HEK293T (cell line): ENCODE measurements around the gene ZNF333.

ENCODE experiments used
- BHLHE40 ChIP-seq: fragments of 450-650 bp; IDR thresholded peaks from 2 replicates; pipeline ENCODE4 v1.6.1; 2016; ENCODE audit warnings: mild to moderate bottlenecking, moderate library complexity, borderline replicate concordance
- ELF4 ChIP-seq: fragments of 450-650 bp; IDR thresholded peaks from 2 replicates; pipeline ENCODE4 v1.6.1; 2017; ENCODE audit warnings: antibody characterized with exemption
- FOXA1 ChIP-seq: fragments of 450-650 bp; IDR thresholded peaks from 2 replicates; pipeline ENCODE4 v1.6.1; 2016; ENCODE audit warnings: mild to moderate bottlenecking
- FOXK2 ChIP-seq: fragments of 450-650 bp; IDR thresholded peaks from 2 replicates; pipeline ENCODE4 v1.6.1; 2016; ENCODE audit warnings: mild to moderate bottlenecking
- FOXM1 ChIP-seq: fragments of 450-650 bp; IDR thresholded peaks from 2 replicates; pipeline ENCODE4 v1.6.1; 2017; ENCODE audit warnings: mild to moderate bottlenecking, borderline replicate concordance
- LEF1 ChIP-seq: fragments of 450-650 bp; IDR thresholded peaks from 2 replicates; pipeline ENCODE4 v1.6.1; 2017; ENCODE audit warnings: mild to moderate bottlenecking, borderline replicate concordance
- NFRKB ChIP-seq: fragments of 450-650 bp; IDR thresholded peaks from 2 replicates; pipeline ENCODE4 v1.6.1; 2016; ENCODE audit warnings: mild to moderate bottlenecking, moderate library complexity
- SP1 ChIP-seq: fragments of 450-650 bp; IDR thresholded peaks from 2 replicates; pipeline ENCODE4 v1.6.1; 2017
- SUZ12 ChIP-seq: fragments of 450-650 bp; IDR thresholded peaks from 2 replicates; pipeline ENCODE4 v1.6.1; 2016; ENCODE audit warnings: mild to moderate bottlenecking
- TARDBP ChIP-seq: fragments of 450-650 bp; IDR thresholded peaks from 2 replicates; pipeline ENCODE4 v1.6.1; 2016
- ZNF384 ChIP-seq: fragments of 450-650 bp; IDR thresholded peaks from 2 replicates; pipeline ENCODE4 v1.6.1; 2016
- TF ChIP-seq, protein P1 (sequence below): fragments of 450-650 bp; IDR thresholded peaks from 2 replicates; pipeline ENCODE4 v1.6.1; 2016

DNA sequence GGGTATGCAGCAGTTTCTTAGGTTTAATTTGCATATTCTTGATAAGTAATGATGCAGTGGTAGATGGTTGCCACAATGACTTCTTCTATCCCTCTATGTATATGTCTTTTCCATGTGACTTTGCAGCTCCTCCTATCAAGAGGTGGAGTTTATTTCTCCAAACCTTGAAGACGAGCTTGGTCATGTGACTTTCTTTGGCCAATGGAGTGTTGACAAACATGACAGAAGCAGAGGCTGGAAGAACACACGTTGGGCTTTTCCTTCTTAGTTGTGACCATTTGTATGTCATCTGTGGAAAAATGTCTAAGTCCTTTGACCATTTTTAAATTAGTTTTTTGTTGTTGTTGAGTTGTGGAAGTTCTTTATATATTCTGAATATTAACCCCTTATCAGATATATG is 32.3 kb downstream of the ZNF333 start:
- TF ChIP-seq SP1 (no peak), BHLHE40 (no peak), ELF4 (no peak), FOXA1 (no peak), NFRKB (no peak), LEF1 (no peak), ZNF384 (no peak), SUZ12 (no peak), FOXK2 (no peak), TARDBP (no peak), FOXM1 (no peak)
- TF ChIP-seq, protein P1, sequence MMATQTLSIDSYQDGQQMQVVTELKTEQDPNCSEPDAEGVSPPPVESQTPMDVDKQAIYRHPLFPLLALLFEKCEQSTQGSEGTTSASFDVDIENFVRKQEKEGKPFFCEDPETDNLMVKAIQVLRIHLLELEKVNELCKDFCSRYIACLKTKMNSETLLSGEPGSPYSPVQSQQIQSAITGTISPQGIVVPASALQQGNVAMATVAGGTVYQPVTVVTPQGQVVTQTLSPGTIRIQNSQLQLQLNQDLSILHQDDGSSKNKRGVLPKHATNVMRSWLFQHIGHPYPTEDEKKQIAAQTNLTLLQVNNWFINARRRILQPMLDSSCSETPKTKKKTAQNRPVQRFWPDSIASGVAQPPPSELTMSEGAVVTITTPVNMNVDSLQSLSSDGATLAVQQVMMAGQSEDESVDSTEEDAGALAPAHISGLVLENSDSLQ, result no peak
